ENCODE measurements around the gene WDR88. TPM values are rescaled to one million over a fixed set of nuclear protein-coding genes. Genes with fewer than 3 reads are reported as not detected.

The WDR88 gene
- total and polyA plus RNA-seq, 2 of the 8 experiments (the other 6 are each of a cell fraction or from before 2014, with no cell fraction given): not detected

DNA sequence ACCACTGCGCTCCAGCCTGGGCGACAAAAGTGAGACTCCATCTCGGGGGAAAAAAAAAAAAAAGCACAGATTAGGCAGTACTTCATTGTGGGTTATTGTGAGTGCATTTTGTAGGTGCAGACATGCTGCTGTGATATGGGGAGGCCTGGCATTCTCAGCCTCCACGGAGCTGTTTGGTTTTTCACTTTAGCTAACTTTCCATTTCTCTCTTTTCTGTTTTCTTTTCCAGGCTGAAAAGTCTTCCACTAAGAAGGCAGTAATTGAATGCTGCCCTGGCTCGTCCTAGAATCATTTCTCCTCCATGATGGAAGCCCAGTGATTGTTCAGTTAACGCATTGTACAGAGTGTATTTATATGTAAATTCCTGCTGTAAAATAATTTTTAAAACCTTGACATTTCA is 2.0 kb upstream of the WDR88 start:
- no peak for DNase-seq (ENCODE audit: low read depth in 1 of 2, low spot score in 2 of 2)
- no peaks in the 10 kb centered on the region for H3K9me3 ChIP-seq (ENCODE audit: insufficient read depth in 2 of 2, low read depth in 1 of 2, low read length in 1 of 2)
- 91% methylated on average over 3 of the region's 6 CpGs; no CpG with 5 or more reads in 1 of the 2 experiments for WGBS, 2 experiments (ENCODE audit: extremely low coverage in 1 of 2, insufficient coverage in 1 of 2, insufficient read length in 1 of 2, insufficient replicate concordance in 2 of 2, low coverage in 1 of 2, low lambda C conversion rate in 2 of 2, missing lambda C conversion rate in 1 of 2)
- no peak overlapping the region for H3K14ac ChIP-seq (ENCODE audit: insufficient read length)
- H2AK5ac ChIP-seq (ENCODE audit: low read depth, low read length): no peak overlapping the region
- POLR2A ChIA-PET (ENCODE audit: partially characterized antibody): interaction anchor here (0.6 kb wide), 1 partner anchor 67 kb away, joined by 4 read pairs; no protein-coding TSS in a partner anchor
- H3K18ac ChIP-seq (ENCODE audit: extremely low read depth, low read length): no peak overlapping the region
- no peak overlapping the region for H2BK20ac ChIP-seq (ENCODE audit: low read length)
- CTCF ChIA-PET (ENCODE audit: partially characterized antibody): interaction anchor here (1.0 kb wide), 1 partner anchor 43 kb away, joined by 4 read pairs; no protein-coding TSS in a partner anchor
- no peak overlapping the region for H4K8ac ChIP-seq (ENCODE audit: extremely low read depth, insufficient read depth, low read length)
- H4K20me1 ChIP-seq (replicated peaks in 1 of 2; ENCODE audit: control insufficient read depth in 1 of 2, insufficient read depth in 2 of 2, low read length in 2 of 2): no peaks in the 10 kb centered on the region
- H2BK120ac ChIP-seq (replicated peaks; ENCODE audit: low read depth, low read length): no peak overlapping the region
- no peak overlapping the region for H3K4ac ChIP-seq (replicated peaks; ENCODE audit: insufficient read length, low read depth, low read length)
- H3K23me2 ChIP-seq (ENCODE audit: low read depth, low read length): no peaks in the 10 kb centered on the region
- H3K4me1 ChIP-seq (replicated peaks in 1 of 4; ENCODE audit: control insufficient read depth in 3 of 4, insufficient read depth in 4 of 4, low read length in 3 of 4): peaks cover 0 to 3% (median 0%) of the 10 kb centered on the region in 4 experiments; a peak in 1 of 7 replicates
- H3K27me3 ChIP-seq (replicated peaks in 1 of 4; ENCODE audit: control insufficient read depth in 3 of 4, extremely low read depth in 1 of 4, insufficient read depth in 3 of 4, low read length in 3 of 4): no peaks in the 10 kb centered on the region
- no peak for FAIRE-seq
- no peak overlapping the region for H3K56ac ChIP-seq (replicated peaks; ENCODE audit: insufficient read length, low read depth, low read length)
- no peak overlapping the region for H3K23ac ChIP-seq (ENCODE audit: insufficient read length)
- no peak overlapping the region for H3K27ac ChIP-seq (ENCODE audit: low read depth, low read length)
- H2BK15ac ChIP-seq (ENCODE audit: low read length): no peak overlapping the region
- H2BK12ac ChIP-seq (ENCODE audit: low read depth, low read length): no peak overlapping the region
- H4K91ac ChIP-seq (replicated peaks; ENCODE audit: insufficient read length, low read length): no peak overlapping the region
- H3K79me2 ChIP-seq (ENCODE audit: control insufficient read depth in 1 of 2, insufficient read depth in 2 of 2, low read length in 2 of 2): no peaks in the 10 kb centered on the region
- H3K4me3 ChIP-seq (ENCODE audit: extremely low read depth in 1 of 4, insufficient read depth in 2 of 4, low read depth in 3 of 4, low read length in 4 of 4): no peak overlapping the region
- H3K79me1 ChIP-seq (ENCODE audit: low read depth, low read length): no peaks in the 10 kb centered on the region
- no peak overlapping the region for H2AFZ ChIP-seq (ENCODE audit: low read length)
- H3K36me3 ChIP-seq (ENCODE audit: control insufficient read depth in 2 of 4, insufficient read depth in 4 of 4, low read length in 3 of 4): peaks cover 0 to 5% (median 0%) of the 10 kb centered on the region in 4 experiments; a peak in 3 of 8 replicates
- H3K9ac ChIP-seq (replicated peaks in 1 of 4; ENCODE audit: extremely low read depth in 1 of 4, low read depth in 3 of 4, low read length in 3 of 4): no peak overlapping the region
- TF ChIP-seq FOSL1 (IDR thresholded peaks at IDR 0.05; ENCODE audit: insufficient read depth, low read depth, low read length): no peak
- no peak overlapping the region for H2BK5ac ChIP-seq (ENCODE audit: low read depth, low read length)
- H4K5ac ChIP-seq (ENCODE audit: insufficient read length, low read depth, low read length): no peak overlapping the region
- no peak overlapping the region for H3K4me2 ChIP-seq (ENCODE audit: insufficient read depth in 1 of 2, low read depth in 2 of 2, low read length in 2 of 2)

Data from H1 (cell line).